HepG2 (cell line): ENCODE data around the gene CAPN11. TPM values are rescaled to one million over a fixed set of nuclear protein-coding genes. Genes with fewer than 3 reads are reported as not detected.

ENCODE experiments used
- ARHGAP35 ChIP-seq: sonication (generic); formaldehyde crosslinking; IDR thresholded peaks from 2 replicates; pipeline ENCODE4 v1.9.0; 2022; ENCODE audit warnings: mild to moderate bottlenecking, inconsistent platforms, moderate library complexity, missing genetic modification reagents, borderline replicate concordance
- DNMT1 ChIP-seq: sonication (generic); formaldehyde crosslinking; IDR thresholded peaks from 2 replicates; pipeline ENCODE4 v1.5.1; 2020; ENCODE audit warnings: mild to moderate bottlenecking, missing genetic modification reagents
- ELF3 ChIP-seq: IDR thresholded peaks from 2 replicates; pipeline ENCODE4 v1.6.1; 2016; ENCODE audit warnings: missing genetic modification reagents, missing compliant biosample characterization
- GTF3A ChIP-seq: sonication (generic); formaldehyde crosslinking; conservative IDR thresholded peaks from 2 replicates; pipeline ENCODE4 v1.4.0; 2020; ENCODE audit warnings: mild to moderate bottlenecking, missing genetic modification reagents
- JARID2 ChIP-seq: sonication (generic); formaldehyde crosslinking; IDR thresholded peaks from 2 replicates; pipeline ENCODE4 v1.8.1; 2023; ENCODE audit warnings: missing genetic modification reagents, inconsistent platforms; ENCODE audit not compliant: insufficient replicate concordance
- JUND ChIP-seq: sonication (generic); formaldehyde crosslinking; IDR thresholded peaks from 2 replicates; pipeline ENCODE4 v1.8.0; 2022; ENCODE audit warnings: mild to moderate bottlenecking, missing genetic modification reagents
- NFE2L1 ChIP-seq: sonication (generic); formaldehyde crosslinking; IDR thresholded peaks from 2 replicates; pipeline ENCODE4 v1.4.0; 2020; ENCODE audit warnings: missing genetic modification reagents, mild to moderate bottlenecking, borderline replicate concordance
- NRL ChIP-seq: sonication (generic); formaldehyde crosslinking; IDR thresholded peaks from 2 replicates; pipeline ENCODE4 v1.5.0; 2020; ENCODE audit warnings: missing genetic modification reagents, mild to moderate bottlenecking, moderate library complexity, borderline replicate concordance
- POLR2AphosphoS2 ChIP-seq: IDR thresholded peaks from 2 replicates; pipeline ENCODE4 v1.6.1; 2011; ENCODE audit warnings: low read depth, low read length, improper control_type of control experiment
- RELA ChIP-seq: sonication (generic); formaldehyde crosslinking; IDR thresholded peaks from 2 replicates; pipeline ENCODE4 v1.4.0; 2020; ENCODE audit warnings: missing genetic modification reagents
- SNAPC2 ChIP-seq: sonication (generic); formaldehyde crosslinking; IDR thresholded peaks from 2 replicates; pipeline ENCODE4 v1.8.1; 2022; ENCODE audit warnings: mild to moderate bottlenecking, missing genetic modification reagents
- TAF1 ChIP-seq: sonication (generic); formaldehyde crosslinking; IDR thresholded peaks from 2 replicates; pipeline ENCODE4 v1.4.0; 2020; ENCODE audit warnings: missing genetic modification reagents
- YEATS4 ChIP-seq: sonication (generic); formaldehyde crosslinking; IDR thresholded peaks from 2 replicates; pipeline ENCODE4 v1.4.0; 2020; ENCODE audit warnings: missing genetic modification reagents, borderline replicate concordance
- ZKSCAN1 ChIP-seq: fragments of 150-350 bp; IDR thresholded peaks from 2 replicates; pipeline ENCODE4 v1.6.1; 2014; ENCODE audit warnings: low read length
- ZNF232 ChIP-seq: sonication (generic); formaldehyde crosslinking; IDR thresholded peaks from 2 replicates; pipeline ENCODE4 v1.4.0; 2020; ENCODE audit warnings: missing genetic modification reagents, borderline replicate concordance
- ZNF317 ChIP-seq: sonication (generic); formaldehyde crosslinking; IDR thresholded peaks from 2 replicates; pipeline ENCODE4 v1.5.0; 2020; ENCODE audit warnings: mild to moderate bottlenecking, missing genetic modification reagents
- ZNF569 ChIP-seq: sonication (generic); formaldehyde crosslinking; IDR thresholded peaks from 2 replicates; pipeline ENCODE4 v1.5.0; 2020; ENCODE audit warnings: mild to moderate bottlenecking, missing genetic modification reagents, moderate library complexity, borderline replicate concordance
- ZNF572 ChIP-seq: sonication (generic); formaldehyde crosslinking; IDR thresholded peaks from 2 replicates; pipeline ENCODE4 v1.5.1; 2020; ENCODE audit warnings: mild to moderate bottlenecking, missing genetic modification reagents
- ZNF781 ChIP-seq: sonication (generic); formaldehyde crosslinking; IDR thresholded peaks from 2 replicates; pipeline ENCODE4 v1.5.1; 2020; ENCODE audit warnings: borderline replicate concordance, mild to moderate bottlenecking, missing genetic modification reagents; ENCODE audit errors: not compliant biosample characterization
- ZNF883 ChIP-seq: sonication (generic); formaldehyde crosslinking; IDR thresholded peaks from 2 replicates; pipeline ENCODE4 v1.5.1; 2020; ENCODE audit warnings: mild to moderate bottlenecking, missing genetic modification reagents; ENCODE audit errors: not compliant biosample characterization
- polyA plus RNA-seq, 8 experiments: library from polyadenylated mRNA; depleted of rRNA in 3 of 8; stranded (reverse) in 7 of 8; unstranded in 1 of 8; fragments of >200 nt; fragmentation: Illumina TruSeq in 4 of 8; extraction: Trizol in 4 of 8; gene quantifications; 2 replicates each; pipeline versions ENCODE4 v1.2.1 to v1.2.3, GENCODE V29; 2011 to 2016; ENCODE audit warnings: low read depth in 4 of 8, missing spikeins in 1 of 8, mixed read lengths in 1 of 8; ENCODE audit not compliant: insufficient read depth in 1 of 8
- total RNA-seq, 5 experiments: library from RNA; depleted of rRNA; stranded (reverse); fragments of >200 nt; fragmentation: Illumina TruSeq; extraction: Trizol; gene quantifications; 2 replicates each; pipeline ENCODE4 v1.2.3, GENCODE V29; 2016; ENCODE audit warnings: low read depth in 1 of 5
- TF ChIP-seq, protein P1 (sequence below): sonication (generic); formaldehyde crosslinking; conservative IDR thresholded peaks from 2 replicates; pipeline ENCODE4 v1.8.0; 2022; ENCODE audit warnings: low read depth, missing genetic modification reagents
- TF ChIP-seq, protein P2 (sequence below): sonication (generic); formaldehyde crosslinking; IDR thresholded peaks from 2 replicates; pipeline ENCODE4 v1.4.0; 2020; ENCODE audit warnings: low read depth, missing genetic modification reagents
- TF ChIP-seq, protein P3 (sequence below): sonication (generic); formaldehyde crosslinking; IDR thresholded peaks from 2 replicates; pipeline ENCODE4 v1.8.1; 2023; ENCODE audit warnings: mild to moderate bottlenecking, missing genetic modification reagents
- TF ChIP-seq, protein P4 (sequence below): sonication (generic); formaldehyde crosslinking; IDR thresholded peaks from 2 replicates; pipeline ENCODE4 v1.5.0; 2020; ENCODE audit warnings: missing genetic modification reagents, mild to moderate bottlenecking, borderline replicate concordance

The CAPN11 gene
- total and polyA plus RNA-seq, 2 of the 13 experiments (the other 11 are each of a cell fraction or from before 2014, with no cell fraction given): 0.07 to 0.11 TPM

DNA sequence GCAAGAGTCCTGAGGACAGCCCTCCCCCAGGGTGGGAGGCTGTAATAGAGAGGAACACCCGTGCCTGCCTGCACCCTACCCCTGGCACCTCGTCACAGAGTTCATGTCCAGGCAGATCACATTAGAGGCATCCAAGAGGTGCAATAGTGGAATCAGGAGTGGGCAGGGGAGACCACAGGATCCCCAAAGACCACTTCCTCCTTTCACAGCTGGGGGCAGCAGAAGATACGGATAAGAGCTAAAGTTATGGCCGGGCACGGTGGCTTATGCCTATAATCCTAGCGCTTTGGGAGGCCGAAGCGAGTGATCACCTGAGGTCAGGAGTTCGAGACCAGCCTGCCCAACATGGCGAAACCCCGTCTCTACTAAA, 1.5 kb upstream of the CAPN11 start (continued):
- TF ChIP-seq, protein P1, sequence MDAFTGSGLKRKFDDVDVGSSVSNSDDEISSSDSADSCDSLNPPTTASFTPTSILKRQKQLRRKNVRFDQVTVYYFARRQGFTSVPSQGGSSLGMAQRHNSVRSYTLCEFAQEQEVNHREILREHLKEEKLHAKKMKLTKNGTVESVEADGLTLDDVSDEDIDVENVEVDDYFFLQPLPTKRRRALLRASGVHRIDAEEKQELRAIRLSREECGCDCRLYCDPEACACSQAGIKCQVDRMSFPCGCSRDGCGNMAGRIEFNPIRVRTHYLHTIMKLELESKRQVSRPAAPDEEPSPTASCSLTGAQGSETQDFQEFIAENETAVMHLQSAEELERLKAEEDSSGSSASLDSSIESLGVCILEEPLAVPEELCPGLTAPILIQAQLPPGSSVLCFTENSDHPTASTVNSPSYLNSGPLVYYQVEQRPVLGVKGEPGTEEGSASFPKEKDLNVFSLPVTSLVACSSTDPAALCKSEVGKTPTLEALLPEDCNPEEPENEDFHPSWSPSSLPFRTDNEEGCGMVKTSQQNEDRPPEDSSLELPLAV: no peak
- TF ChIP-seq POLR2AphosphoS2 (no peak), ZNF572 (CRISPR knock-in tag) (no peak), ZNF232 (CRISPR knock-in tag) (no peak), YEATS4 (CRISPR knock-in tag) (no peak), NRL (0 out of 2 replicates have a peak, but pooled peaks have one; percentile 23), ELF3 (peak; percentile 12; the same call in 1 of the 2 replicates), TAF1 (no peak), ZNF569 (CRISPR knock-in tag) (no peak), GTF3A (CRISPR knock-in tag) (peak; percentile 84; the same call in 1 of the 2 replicates), ZNF317 (CRISPR knock-in tag) (no peak), JARID2 (CRISPR knock-in tag) (no peak), ZNF883 (no peak), DNMT1 (peak; percentile 52; the same call in 1 of the 2 replicates), NFE2L1 (no peak), ZKSCAN1 (no peak), JUND (CRISPR knock-in tag) (no peak), SNAPC2 (CRISPR knock-in tag) (0 out of 2 replicates have a peak, but pooled peaks have one; percentile 5), ARHGAP35 (CRISPR knock-in tag) (no peak), RELA (CRISPR knock-in tag) (no peak), ZNF781 (CRISPR knock-in tag) (peak; percentile 23)
- TF ChIP-seq, protein P2, sequence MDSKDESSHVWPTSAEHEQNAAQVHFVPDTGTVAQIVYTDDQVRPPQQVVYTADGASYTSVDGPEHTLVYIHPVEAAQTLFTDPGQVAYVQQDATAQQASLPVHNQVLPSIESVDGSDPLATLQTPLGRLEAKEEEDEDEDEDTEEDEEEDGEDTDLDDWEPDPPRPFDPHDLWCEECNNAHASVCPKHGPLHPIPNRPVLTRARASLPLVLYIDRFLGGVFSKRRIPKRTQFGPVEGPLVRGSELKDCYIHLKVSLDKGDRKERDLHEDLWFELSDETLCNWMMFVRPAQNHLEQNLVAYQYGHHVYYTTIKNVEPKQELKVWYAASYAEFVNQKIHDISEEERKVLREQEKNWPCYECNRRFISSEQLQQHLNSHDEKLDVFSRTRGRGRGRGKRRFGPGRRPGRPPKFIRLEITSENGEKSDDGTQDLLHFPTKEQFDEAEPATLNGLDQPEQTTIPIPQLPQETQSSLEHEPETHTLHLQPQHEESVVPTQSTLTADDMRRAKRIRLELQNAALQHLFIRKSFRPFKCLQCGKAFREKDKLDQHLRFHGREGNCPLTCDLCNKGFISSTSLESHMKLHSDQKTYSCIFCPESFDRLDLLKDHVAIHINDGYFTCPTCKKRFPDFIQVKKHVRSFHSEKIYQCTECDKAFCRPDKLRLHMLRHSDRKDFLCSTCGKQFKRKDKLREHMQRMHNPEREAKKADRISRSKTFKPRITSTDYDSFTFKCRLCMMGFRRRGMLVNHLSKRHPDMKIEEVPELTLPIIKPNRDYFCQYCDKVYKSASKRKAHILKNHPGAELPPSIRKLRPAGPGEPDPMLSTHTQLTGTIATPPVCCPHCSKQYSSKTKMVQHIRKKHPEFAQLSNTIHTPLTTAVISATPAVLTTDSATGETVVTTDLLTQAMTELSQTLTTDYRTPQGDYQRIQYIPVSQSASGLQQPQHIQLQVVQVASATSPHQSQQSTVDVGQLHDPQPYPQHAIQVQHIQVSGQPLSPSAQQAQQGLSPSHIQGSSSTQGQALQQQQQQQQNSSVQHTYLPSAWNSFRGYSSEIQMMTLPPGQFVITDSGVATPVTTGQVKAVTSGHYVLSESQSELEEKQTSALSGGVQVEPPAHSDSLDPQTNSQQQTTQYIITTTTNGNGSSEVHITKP (CRISPR knock-in tag): no peak
- TF ChIP-seq, protein P3, sequence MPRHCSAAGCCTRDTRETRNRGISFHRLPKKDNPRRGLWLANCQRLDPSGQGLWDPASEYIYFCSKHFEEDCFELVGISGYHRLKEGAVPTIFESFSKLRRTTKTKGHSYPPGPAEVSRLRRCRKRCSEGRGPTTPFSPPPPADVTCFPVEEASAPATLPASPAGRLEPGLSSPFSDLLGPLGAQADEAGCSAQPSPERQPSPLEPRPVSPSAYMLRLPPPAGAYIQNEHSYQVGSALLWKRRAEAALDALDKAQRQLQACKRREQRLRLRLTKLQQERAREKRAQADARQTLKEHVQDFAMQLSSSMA (CRISPR knock-in tag): peak; percentile 40; the same call in 1 of the 2 replicates
- TF ChIP-seq, protein P4, sequence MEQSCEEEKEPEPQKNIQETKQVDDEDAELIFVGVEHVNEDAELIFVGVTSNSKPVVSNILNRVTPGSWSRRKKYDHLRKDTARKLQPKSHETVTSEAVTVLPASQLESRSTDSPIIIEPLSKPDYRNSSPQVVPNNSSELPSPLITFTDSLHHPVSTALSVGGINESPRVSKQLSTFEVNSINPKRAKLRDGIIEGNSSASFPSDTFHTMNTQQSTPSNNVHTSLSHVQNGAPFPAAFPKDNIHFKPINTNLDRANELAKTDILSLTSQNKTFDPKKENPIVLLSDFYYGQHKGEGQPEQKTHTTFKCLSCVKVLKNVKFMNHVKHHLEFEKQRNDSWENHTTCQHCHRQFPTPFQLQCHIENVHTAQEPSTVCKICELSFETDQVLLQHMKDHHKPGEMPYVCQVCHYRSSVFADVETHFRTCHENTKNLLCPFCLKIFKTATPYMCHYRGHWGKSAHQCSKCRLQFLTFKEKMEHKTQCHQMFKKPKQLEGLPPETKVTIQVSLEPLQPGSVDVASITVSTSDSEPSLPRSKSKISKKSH (CRISPR knock-in tag): peak; percentile 31
